ENCODE results near the gene CNTFR. TPM values are rescaled to one million over a fixed set of nuclear protein-coding genes. Genes with fewer than 3 reads are reported as not detected.

The CNTFR gene
- total and polyA plus RNA-seq, 10 of the 15 experiments (the other 5 are each of a cell fraction or from before 2014, with no cell fraction given): not detected

- H4K20me1 ChIP-seq (ENCODE audit: control insufficient read depth, insufficient read depth): peaks cover 11% of the 10 kb centered on the region
- CTCF ChIA-PET: interaction anchor here (0.6 to 3.1 kb wide), 7 partner anchors 8 to 188 kb away, joined by 3 to 32 read pairs (median 5); no protein-coding TSS in a partner anchor
- in situ Hi-C loops (cut with MboI) (loop anchor here (5.0 kb wide), 1 partner anchor 49 kb away; no protein-coding TSS in a partner anchor), intact Hi-C loops (cut with micrococcal nuclease; ENCODE audit: unreplicated experiment) (loop anchor here (2.0 kb wide), 1 partner anchor 188 kb away; no protein-coding TSS in a partner anchor)
- DNase-seq (ENCODE audit: low read depth, low spot score): no peak
- TF ChIP-seq KDM1A (IDR thresholded peaks at IDR 0.05; ENCODE audit: borderline replicate concordance): no peak
- no peak for TF ChIP-seq CTCF (IDR thresholded peaks at IDR 0.05 in 2 of 3, conservative IDR thresholded peaks at IDR 0.05 in 1 of 3; ENCODE audit: control insufficient read depth in 2 of 3, extremely low read depth in 1 of 3, insufficient read depth in 1 of 3, low read depth in 3 of 3, low read length in 3 of 3)
- TF ChIP-seq CHD1 (IDR thresholded peaks at IDR 0.05; ENCODE audit: low read depth, low read length): no peak
- no peak for TF ChIP-seq MAX (IDR thresholded peaks at IDR 0.05; ENCODE audit: low read depth, low read length)
- no peak for TF ChIP-seq MXI1 (IDR thresholded peaks at IDR 0.05; ENCODE audit: low read depth, low read length)
- TF ChIP-seq RB1 (IDR thresholded peaks at IDR 0.05; ENCODE audit: borderline replicate concordance): no peak
- TF ChIP-seq MYB (IDR thresholded peaks at IDR 0.05; ENCODE audit: borderline replicate concordance, low read depth, low read length): no peak
- TF ChIP-seq PML (IDR thresholded peaks at IDR 0.05; ENCODE audit: low read length): no peak
- TF ChIP-seq WRNIP1 (IDR thresholded peaks at IDR 0.05; ENCODE audit: borderline replicate concordance, low read depth, low read length): no peak
- no peak for TF ChIP-seq E2F8 (IDR thresholded peaks at IDR 0.05; ENCODE audit: low read depth, partially characterized antibody)
- no peak for TF ChIP-seq JUNB (IDR thresholded peaks at IDR 0.05)
- TF ChIP-seq PAX5 (IDR thresholded peaks at IDR 0.05; ENCODE audit: borderline replicate concordance, low read depth, low read length): no peak
- no peak for TF ChIP-seq SUZ12 (IDR thresholded peaks at IDR 0.05; ENCODE audit: unreplicated experiment)
- TF ChIP-seq SUPT20H (IDR thresholded peaks at IDR 0.05; ENCODE audit: borderline replicate concordance, control insufficient read depth, low read depth, low read length): no peak
- TF ChIP-seq NR2F1 (conservative IDR thresholded peaks at IDR 0.05): no peak
- TF ChIP-seq SREBF2 (IDR thresholded peaks at IDR 0.05; ENCODE audit: low read length): no peak
- no peak for TF ChIP-seq HSF1 (IDR thresholded peaks at IDR 0.05; ENCODE audit: low read depth, low read length)
- TF ChIP-seq IKZF2 (IDR thresholded peaks at IDR 0.05): no peak
- no peak; the same call in 2 of the 3 replicates for ATAC-seq
- RAD21 ChIA-PET (ENCODE audit: unreplicated experiment): interaction anchor here (0.5 to 1.2 kb wide), 3 partner anchors 101 to 804 kb away, joined by 3 read pairs; no protein-coding TSS in a partner anchor
- H3K4me2 ChIP-seq (ENCODE audit: control insufficient read depth, insufficient read depth): no peak overlapping the region
- peaks cover 2% of the 10 kb centered on the region; the same call in 1 of the 2 replicates for H3K4me1 ChIP-seq (ENCODE audit: control insufficient read depth, insufficient read depth, low read length)
- no peaks in the 10 kb centered on the region for H3K36me3 ChIP-seq (ENCODE audit: control insufficient read depth in 2 of 2, insufficient read depth in 2 of 2, low read length in 1 of 2)
- POLR2A ChIA-PET: no interaction called here
- no peaks in the 10 kb centered on the region for H3K9me3 ChIP-seq (replicated peaks; ENCODE audit: control insufficient read depth, insufficient read depth, low read length)
- no peak overlapping the region for H3K4me3 ChIP-seq
- no peak overlapping the region for H2AFZ ChIP-seq (ENCODE audit: control insufficient read depth, low read depth, low read length)
- H3K79me2 ChIP-seq (ENCODE audit: control insufficient read depth, insufficient read depth, low read length): no peaks in the 10 kb centered on the region
- peaks cover 25 to 39% of the 10 kb centered on the region in 2 experiments for H3K27me3 ChIP-seq (replicated peaks in 1 of 2; ENCODE audit: control insufficient read depth in 2 of 2, insufficient read depth in 2 of 2, low read length in 1 of 2)
- H3K27ac ChIP-seq (ENCODE audit: control insufficient read depth, insufficient read depth): no peak overlapping the region
- BruUV-seq (replicated peaks): no TSS peak
- no peak for FAIRE-seq
- no peak overlapping the region for H3K9ac ChIP-seq (ENCODE audit: control insufficient read depth, insufficient read depth, low read length)
- 4% methylated on average over 13 of the region's 26 CpGs for WGBS (ENCODE audit: insufficient coverage, insufficient replicate concordance, low lambda C conversion rate, missing lambda C conversion rate)
- SMC1A ChIA-PET (ENCODE audit: uncharacterized antibody, unreplicated experiment): no interaction called here
Observed at GRCh38 chr9:34592895-34593601, 3.5 kb upstream of the CNTFR start.
